LoVo (cell line): ENCODE data around the gene A3GALT2.

Experiments
- DNase-seq: peaks from one replicate; pipeline ENCODE4 v3.0.0-alpha.2; 2016; ENCODE audit warnings: low spot score

Gene A3GALT2

DNA sequence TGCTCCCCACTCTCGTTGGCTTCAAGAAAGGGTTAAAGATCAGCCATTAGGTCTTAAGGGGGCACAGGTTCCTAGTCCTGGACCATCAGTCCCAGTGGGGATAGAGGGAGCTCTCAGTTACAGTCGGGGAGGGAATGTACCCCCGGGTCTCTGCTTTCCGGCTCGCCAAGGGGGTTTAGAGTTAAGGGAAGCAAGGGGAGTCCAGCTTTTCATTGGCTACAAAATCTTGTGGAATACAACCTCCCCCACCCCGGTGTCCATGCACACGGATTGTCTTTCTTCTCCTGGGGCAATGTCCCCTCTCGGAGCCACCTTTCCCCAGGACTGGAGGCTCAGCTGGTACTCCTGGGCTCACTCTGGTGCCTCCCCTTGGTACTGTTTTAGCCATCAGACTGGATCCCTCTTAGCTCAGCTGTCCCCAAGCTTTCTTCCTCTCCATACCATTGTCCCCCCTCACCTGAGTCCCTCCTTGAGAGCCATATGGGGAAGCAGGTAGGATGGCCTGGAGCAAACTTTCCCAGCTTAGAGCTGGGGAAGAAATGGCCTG is at the start of gene A3GALT2:
TSS of gene A3GALT2 (minus strand) at position 480 of the 547 bp plus-strand sequence. CDS start at position 480, 0 bp downstream.
- DNase-seq: no peak

GRCh38 chr1:33370301-33370700 is 49.4 kb upstream of the A3GALT2 start:
- no peak for DNase-seq

DNA sequence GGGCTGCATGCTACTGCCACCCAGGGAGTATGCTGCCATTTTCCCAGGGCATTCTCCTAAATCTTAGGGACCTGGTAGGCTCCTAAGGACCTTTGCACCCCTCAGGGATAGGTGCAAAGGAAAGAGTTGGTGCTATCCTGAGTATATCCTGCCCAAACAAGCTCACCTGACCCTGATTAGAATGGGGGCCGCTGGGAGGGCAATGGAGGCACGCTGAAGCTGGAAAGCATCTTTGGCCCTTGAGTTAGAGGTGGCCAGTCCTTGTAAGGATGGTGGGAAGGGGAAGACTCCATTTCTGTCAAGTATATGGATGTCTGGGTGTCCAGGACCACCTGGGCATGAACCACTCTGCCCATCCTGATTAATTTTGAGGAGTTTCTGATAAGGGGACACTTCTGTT is 48.9 kb upstream of the A3GALT2 start:
- DNase-seq: no peak

DNA sequence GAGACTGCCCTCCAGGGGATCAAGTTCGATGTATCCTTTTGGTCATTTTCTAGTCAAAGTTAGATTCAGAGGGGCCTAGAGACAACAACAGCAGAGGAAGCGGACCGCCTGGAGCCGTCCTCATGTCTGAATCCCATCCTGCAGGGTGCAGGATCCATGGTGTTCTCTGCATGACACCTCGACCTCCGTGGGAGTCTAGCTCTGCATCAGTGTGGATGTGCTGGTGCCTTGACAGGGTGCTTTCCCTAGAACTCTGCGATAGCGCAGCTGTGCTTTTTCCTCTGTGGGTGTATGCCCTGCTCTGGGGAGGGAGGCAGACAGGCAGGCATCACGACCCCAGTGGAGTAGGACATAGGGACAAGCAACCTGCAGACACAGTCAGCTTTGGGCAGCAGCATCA is 48.2 kb upstream of the A3GALT2 start:
- no peak for DNase-seq

- DNase-seq: no peak
Observed at GRCh38 chr1:33368431-33368830, 47.5 kb upstream of the A3GALT2 start.

GRCh38 chr1:33367485-33368405 is 46.8 kb upstream of the A3GALT2 start:
- peak; percentile 78 for DNase-seq

DNA sequence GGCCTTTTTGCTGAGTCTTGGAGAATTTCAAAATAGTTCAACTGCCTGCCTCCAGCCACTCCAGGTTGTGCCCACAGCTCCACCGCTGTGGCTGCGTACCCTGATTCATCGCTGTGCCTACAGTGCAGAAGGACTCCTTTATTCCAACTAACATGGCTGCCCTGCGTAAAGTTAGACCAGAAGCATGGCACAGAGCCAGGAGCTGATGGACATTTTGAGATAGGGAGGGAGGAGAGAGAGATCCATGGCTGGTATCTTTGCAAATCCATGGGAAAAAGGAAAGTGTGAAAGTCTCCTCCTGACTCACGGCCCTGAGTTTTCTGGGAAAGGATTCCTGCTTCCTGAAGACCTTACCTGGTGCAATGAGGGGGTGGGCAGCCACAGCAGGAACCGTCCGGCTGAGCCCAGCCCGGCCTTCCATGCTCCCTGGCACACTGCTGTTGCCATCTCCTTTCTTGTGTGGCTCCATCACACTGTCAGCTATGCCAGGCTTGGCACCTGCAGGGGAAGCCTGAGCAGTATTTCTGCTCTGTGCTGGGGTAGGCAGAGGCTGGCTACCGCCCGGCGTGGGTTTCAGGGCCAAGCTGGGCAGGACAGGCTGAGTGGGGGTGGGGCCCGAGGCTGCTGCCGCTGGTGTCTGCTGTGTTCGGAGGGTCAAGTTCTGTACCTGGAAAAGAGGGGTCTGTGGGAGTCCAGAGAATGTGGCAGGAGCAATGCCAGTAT is 46.0 kb upstream of the A3GALT2 start:
- no peak for DNase-seq

DNA sequence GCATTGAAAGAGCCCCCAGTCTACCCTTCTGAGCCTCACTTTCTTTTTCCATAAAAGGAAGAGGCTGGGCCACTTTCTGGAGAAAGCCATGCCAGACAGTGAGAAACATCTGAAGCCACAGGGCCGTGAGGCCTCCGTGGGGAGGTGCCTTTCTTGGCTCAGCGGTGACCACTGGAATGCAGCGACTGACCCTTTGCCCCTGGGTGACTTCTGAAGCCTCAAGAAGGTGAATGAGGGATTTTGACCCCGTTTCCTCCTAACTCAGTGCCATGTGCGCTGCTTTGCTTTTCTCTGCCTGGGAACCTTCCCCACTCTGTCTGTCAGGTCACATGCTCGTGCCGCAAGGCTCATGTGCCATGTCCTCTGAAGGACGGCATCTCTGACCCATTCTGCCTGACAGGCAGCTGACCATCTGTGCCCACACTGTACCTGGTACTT is 44.7 kb upstream of the A3GALT2 start:
- DNase-seq: no peak

DNA sequence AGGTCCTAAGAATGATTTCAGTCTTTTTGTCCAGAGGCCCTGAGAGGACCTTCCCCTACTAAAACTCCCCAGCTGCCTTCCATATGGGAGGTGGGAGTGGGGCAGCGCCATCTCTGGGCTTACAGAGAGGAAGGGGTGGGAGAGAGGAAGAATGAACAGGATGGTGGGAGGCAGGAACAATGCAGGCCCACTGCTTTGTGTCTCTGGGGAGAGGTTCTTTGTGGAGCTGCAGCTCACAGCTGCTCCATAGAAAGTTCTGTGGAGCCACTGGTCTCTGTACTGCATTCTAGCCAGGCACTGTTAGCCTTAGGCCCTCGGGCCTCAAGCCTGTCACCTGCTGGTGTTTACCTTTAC is 43.6 kb upstream of the A3GALT2 start:
- DNase-seq: no peak

GRCh38 chr1:33363470-33363861 is 42.6 kb upstream of the A3GALT2 start:
- no peak for DNase-seq

GRCh38 chr1:33363021-33363420 is 42.1 kb upstream of the A3GALT2 start:
- DNase-seq: no peak

DNA sequence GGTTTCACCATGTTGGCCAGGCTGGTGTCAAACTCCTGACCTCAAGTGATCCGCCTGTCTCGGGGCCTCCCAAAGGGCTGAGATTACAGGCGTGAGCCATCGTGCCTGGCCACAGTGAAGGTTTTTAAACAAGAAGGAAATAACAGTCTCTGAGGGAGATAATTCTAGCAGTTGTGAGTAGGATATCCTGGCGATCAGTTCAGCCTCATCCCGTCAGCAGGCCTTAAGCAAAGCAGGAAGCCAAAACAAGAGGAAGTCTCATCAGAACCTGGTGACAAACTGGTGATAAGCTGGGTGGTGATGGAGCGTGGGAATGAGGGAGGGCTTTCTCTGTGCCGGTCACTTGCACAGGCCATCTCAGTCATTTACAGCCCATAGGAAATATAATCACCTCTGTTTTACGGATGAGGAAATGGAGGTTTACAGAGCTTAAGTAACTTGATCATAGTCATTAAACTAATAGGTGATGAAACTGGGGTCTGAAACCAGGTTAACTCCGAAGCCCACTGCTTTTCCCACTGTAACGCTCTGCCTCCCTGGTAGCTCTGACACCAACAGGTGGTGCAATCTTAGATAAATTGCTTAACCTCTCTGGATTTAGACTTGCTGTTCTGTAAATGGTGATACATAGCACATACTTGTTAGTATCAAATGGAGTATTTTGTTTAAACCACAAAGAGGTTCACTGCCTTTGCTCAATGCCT is 40.8 kb upstream of the A3GALT2 start:
- DNase-seq: no peak

DNA sequence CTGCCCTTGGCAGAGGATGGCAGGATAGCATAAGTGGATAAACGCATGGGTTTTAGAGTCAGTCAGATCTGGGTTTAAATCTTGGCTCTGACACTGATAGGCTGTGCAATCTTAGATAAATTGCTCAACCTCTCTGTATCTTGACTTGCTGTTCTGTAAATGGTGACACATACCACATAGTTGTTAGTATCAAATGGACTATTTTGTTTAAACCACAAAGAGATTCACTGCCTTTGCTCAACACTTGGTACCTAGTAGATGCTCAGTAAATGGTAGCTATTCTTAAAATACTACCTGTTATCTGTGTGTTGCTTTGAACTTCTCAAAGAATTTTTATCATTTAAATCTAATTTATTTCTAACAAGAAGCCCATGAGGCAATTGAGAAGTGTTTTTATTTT is 39.5 kb upstream of the A3GALT2 start:
- DNase-seq: no peak

DNA sequence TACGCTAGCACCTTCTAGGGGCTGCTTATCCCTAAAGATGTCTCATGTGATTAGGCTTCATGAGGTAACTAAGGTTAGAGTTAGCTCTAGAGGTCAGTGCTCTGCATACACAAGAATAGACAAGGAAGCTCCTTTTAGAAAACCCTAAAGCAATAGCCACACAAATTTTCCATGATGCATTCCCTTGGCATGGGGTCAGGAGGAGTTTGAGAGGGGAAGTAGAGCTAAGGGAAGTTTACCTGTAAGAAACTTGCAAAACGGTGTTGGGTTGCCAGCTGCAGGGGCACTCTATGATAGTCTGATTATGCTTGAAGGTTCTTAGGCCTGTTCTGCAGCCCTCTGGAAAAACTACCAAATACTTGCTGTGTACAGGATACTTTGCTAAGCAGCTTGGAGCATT is 39.0 kb upstream of the A3GALT2 start:
- DNase-seq: no peak

DNA sequence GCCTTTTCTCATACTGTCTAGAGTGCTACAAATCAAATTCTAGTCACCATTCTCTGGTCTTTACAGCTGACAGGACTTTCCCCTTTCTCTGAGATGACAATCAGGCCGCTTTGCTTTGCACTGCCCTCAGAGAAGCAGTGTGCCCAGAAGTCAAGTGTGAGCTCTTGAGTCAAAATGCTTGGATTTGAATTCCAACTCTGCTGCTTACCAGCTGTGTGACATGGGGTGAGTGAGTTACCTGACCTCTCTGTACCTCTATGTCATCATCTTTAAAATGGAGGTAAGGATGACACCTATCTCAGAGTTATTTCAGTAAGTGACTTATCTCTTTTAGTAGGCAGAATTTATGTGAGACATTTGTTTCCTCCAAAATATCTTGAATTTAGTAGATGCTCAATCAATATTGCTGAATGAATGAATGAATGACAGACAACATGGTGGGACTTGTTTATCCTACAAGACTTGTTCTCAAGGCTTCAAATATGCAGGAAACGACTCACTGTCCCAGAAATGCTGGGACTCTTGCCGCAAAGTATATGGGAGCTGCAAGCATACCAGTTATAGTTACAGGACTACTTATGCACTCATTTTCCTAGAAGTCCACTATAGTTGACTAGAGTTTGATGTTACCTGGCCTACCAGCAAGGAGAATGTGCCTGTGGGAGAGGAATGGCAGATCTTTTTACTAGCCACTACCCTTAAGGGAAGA is 38.1 kb upstream of the A3GALT2 start:
- DNase-seq: no peak

- no peak for DNase-seq
Observed at GRCh38 chr1:33358114-33358794, 37.4 kb upstream of the A3GALT2 start.

GRCh38 chr1:33357099-33357498 is 36.2 kb upstream of the A3GALT2 start:
- DNase-seq: no peak

- no peak for DNase-seq
Observed at GRCh38 chr1:33354707-33355316, 33.9 kb upstream of the A3GALT2 start.

- no peak for DNase-seq
Observed at GRCh38 chr1:33353531-33353930, 32.6 kb upstream of the A3GALT2 start.

- DNase-seq: no peak
Observed at GRCh38 chr1:33351281-33351660, 30.4 kb upstream of the A3GALT2 start.
